ENCODE results near the gene LY6G6D.

The LY6G6D gene

DNA sequence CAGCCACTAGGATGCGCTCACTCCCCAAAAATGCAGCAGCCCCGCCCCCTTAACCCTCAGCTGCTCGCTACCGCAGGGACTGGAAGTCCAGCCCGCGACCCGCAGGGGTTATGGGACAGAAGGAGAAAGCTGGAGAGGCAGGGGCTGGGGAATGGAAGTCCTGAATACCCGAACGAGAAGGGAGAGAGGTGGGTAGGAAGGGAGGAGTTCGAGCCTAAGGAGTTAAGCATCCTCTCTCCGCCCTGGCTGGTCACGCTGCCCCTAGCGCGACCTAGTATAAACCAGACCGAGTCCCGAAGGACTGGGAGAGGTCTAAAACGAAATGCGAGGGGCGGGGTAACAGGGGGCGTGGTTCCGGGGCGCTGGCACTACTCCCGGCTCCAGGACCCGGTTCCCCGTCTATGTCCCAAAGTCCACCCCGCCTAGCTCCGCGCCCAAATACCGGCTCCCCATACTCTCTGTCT, 14.4 kb downstream of the LY6G6D start:
- Histone ChIP-seq H3K4me3 (ENCODE audit: low read length) (peak overlapping the region; percentile 94), H3K9me3 (ENCODE audit: insufficient read depth, low read depth, low read length) (no peaks in the 10 kb centered on the region), H3K27me3 (ENCODE audit: insufficient read depth, low read length) (no peaks in the 10 kb centered on the region), H3K27ac (ENCODE audit: low read depth, low read length) (peak overlapping the region; percentile 84; the same call in 1 of the 2 replicates), H3K9ac (ENCODE audit: low read depth, low read length) (peak overlapping the region; percentile 80), H3K4me1 (ENCODE audit: insufficient read depth, low read length) (peaks cover 14% of the 10 kb centered on the region), H3K36me3 (ENCODE audit: insufficient read depth, low read length) (peaks cover 66% of the 10 kb centered on the region)
- under 1% methylated on average over 29 of the region's 29 CpGs for WGBS

DNA sequence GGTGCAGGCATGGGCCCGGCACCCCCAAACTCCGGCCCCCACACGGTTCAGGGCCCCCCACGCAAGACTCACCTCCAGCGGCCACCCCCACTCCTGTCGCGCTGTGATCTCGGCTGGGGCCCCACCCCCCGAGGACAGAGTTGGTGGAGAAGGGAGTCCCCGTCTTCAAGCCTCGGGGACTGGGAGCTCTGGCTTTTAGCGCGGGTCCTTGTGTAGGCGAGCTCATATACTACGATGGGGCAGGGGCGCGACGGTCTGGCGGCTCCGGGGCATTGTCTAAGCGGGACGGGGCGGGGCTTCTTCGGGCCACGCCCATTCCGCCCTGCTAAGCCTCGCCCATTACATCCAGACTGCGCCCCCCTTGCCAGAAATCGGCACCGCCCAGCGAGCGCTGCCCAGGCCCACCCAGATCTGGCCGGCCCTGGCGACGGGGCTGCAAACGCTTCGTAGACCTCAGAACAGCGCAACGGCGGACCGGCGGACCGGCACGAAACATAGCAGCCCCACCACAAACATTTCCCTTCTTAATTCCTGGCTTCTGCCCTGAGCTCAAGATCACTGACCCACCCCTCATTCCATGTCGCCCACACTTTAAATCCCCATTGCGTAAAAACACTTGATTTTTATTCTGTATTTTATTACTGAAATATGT, 15.0 kb downstream of the LY6G6D start:
- Histone ChIP-seq H3K36me3 (ENCODE audit: insufficient read depth, low read length) (peaks cover 66% of the 10 kb centered on the region), H3K4me1 (ENCODE audit: insufficient read depth, low read length) (peaks cover 14% of the 10 kb centered on the region), H3K9ac (ENCODE audit: low read depth, low read length) (peak overlapping the region; percentile 80), H3K9me3 (ENCODE audit: insufficient read depth, low read depth, low read length) (no peaks in the 10 kb centered on the region), H3K27me3 (ENCODE audit: insufficient read depth, low read length) (no peaks in the 10 kb centered on the region), H3K27ac (ENCODE audit: low read depth, low read length) (peak overlapping the region; percentile 84; the same call in 1 of the 2 replicates), H3K4me3 (ENCODE audit: low read length) (peak overlapping the region; percentile 94)
- under 1% methylated on average over 45 of the region's 46 CpGs for whole genome bisulfite sequencing

DNA sequence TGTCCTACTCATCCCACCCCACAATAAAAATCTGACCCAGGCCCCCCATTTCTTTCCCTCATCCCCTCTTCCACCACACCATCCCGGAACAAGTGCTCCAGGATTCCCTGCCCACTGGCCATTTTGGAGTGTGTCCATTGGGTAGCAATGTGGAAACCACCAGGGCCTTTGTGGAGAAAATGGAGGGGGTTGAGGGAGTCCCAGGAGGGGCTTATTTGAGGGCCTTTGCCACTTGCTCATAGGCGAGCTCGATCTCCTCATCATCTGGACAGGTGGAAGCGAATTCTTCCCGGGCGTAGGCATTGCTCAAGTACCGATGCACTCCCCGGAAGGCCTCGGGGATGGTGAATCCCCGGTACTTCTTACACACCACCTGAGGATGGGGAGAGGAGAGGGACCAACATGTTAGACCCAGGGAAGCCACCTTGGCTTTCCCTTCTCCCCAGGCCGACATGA, 15.5 kb downstream of the LY6G6D start:
- no peaks in the 10 kb centered on the region for H3K27me3 ChIP-seq (ENCODE audit: insufficient read depth, low read length)
- peak overlapping the region; percentile 94 for H3K4me3 ChIP-seq (ENCODE audit: low read length)
- peaks cover 14% of the 10 kb centered on the region for H3K4me1 ChIP-seq (ENCODE audit: insufficient read depth, low read length)
- WGBS = 82% methylated on average over 11 of the region's 11 CpGs
- peaks cover 65% of the 10 kb centered on the region for H3K36me3 ChIP-seq (ENCODE audit: insufficient read depth, low read length)
- peak overlapping the region; percentile 32; the same call in 1 of the 2 replicates for H3K27ac ChIP-seq (ENCODE audit: low read depth, low read length)
- no peaks in the 10 kb centered on the region for H3K9me3 ChIP-seq (ENCODE audit: insufficient read depth, low read depth, low read length)
- H3K9ac ChIP-seq (ENCODE audit: low read depth, low read length) = no peak overlapping the region

DNA sequence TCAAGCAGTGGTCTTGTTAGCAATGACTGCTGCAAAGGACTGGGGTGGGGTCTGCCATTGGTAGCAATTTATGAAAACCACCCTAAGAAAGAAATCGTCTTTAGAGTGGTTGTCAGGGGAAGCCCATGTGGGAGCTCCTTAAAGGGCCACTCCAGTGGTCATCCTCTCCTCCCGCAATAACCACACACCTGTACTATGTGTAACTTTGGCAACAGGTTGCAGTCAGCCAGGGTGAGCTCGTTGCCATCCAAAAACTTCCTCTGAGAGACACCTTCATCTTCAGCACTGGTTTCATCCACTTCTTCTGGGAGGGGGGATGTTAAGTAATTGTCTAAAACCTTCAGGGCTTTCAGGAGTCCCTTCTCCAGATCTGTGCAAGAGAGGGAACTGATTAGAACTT, 16.9 kb downstream of the LY6G6D start:
- Histone ChIP-seq H3K36me3 (ENCODE audit: insufficient read depth, low read length) (peaks cover 52% of the 10 kb centered on the region), H3K9ac (ENCODE audit: low read depth, low read length) (no peak overlapping the region), H3K27ac (ENCODE audit: low read depth, low read length) (no peak overlapping the region), H3K27me3 (ENCODE audit: insufficient read depth, low read length) (no peaks in the 10 kb centered on the region), H3K4me1 (ENCODE audit: insufficient read depth, low read length) (peaks cover 19% of the 10 kb centered on the region), H3K9me3 (ENCODE audit: insufficient read depth, low read depth, low read length) (no peaks in the 10 kb centered on the region), H3K4me3 (ENCODE audit: low read length) (no peak overlapping the region)
- 85% methylated on average over 3 of the region's 3 CpGs for whole genome bisulfite sequencing

DNA sequence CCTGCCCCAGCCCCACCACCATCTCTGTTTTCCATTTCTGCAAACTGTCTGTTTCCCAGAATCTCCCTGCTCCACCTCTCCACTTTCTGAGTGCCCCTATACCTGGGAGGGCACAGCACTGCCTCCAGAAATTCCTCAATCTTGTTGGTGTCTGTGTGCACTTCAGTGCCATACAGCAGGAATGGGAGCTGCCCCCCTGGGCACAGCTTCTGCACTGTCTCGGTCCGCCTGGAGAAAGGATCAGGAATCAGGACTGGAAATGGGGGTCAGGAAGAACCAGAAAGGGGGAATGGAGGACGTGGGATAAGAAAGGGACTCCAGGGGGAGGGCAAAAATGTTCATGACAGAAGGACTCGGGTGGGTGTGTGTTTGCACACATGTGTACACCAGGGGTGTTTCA, 18.6 kb downstream of the LY6G6D start:
- WGBS = 95% methylated on average over 4 of the region's 4 CpGs
- peak overlapping the region; percentile 90; the same call in 1 of the 2 replicates for H3K4me3 ChIP-seq (ENCODE audit: low read length)

DNA sequence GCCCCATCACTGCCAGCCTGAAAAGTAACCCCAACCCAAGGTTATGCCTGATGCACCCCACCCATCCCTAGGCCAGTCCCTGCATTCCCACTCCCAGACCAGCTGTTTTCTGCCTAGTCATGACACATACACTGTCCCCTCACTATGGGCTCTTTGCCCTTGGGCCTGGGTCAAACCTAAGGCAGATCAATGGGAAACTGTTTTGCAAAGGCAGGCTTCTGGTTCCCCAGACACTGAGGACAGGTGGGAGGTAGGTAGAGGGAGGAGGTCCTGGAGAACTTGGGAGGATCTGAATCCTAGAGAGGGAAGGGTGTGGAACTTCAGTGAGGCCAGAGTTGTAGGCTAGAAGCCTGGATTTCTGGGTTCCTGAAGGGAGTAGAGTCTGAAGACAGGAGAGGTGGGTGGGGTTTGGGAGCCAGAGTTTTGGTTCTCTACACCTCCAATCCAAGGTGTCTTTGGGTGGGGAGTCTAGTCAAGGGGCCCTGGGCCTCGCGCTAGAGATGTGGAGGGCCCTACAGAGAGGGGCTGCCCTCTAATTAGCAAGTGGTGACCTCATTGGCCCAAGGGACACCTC, 19.2 kb downstream of the LY6G6D start:
- H3K9ac ChIP-seq (ENCODE audit: low read depth, low read length) = peak overlapping the region; percentile 63; the same call in 1 of the 2 replicates
- no peaks in the 10 kb centered on the region for H3K9me3 ChIP-seq (ENCODE audit: insufficient read depth, low read depth, low read length)
- no peaks in the 10 kb centered on the region for H3K27me3 ChIP-seq (ENCODE audit: insufficient read depth, low read length)
- H3K27ac ChIP-seq (ENCODE audit: low read depth, low read length) = peak overlapping the region; percentile 46
- H3K4me3 ChIP-seq (ENCODE audit: low read length) = peak overlapping the region; percentile 90
- 0% methylated on average over 2 of the region's 2 CpGs for WGBS
- H3K4me1 ChIP-seq (ENCODE audit: insufficient read depth, low read length) = peaks cover 36% of the 10 kb centered on the region
- peaks cover 38% of the 10 kb centered on the region for H3K36me3 ChIP-seq (ENCODE audit: insufficient read depth, low read length)

More for the DNA sequence above, 18.6 kb downstream of the LY6G6D start:
- Histone ChIP-seq H3K9me3 (ENCODE audit: insufficient read depth, low read depth, low read length) (no peaks in the 10 kb centered on the region), H3K27ac (ENCODE audit: low read depth, low read length) (no peak overlapping the region), H3K9ac (ENCODE audit: low read depth, low read length) (no peak overlapping the region), H3K4me1 (ENCODE audit: insufficient read depth, low read length) (peaks cover 34% of the 10 kb centered on the region), H3K36me3 (ENCODE audit: insufficient read depth, low read length) (peaks cover 38% of the 10 kb centered on the region), H3K27me3 (ENCODE audit: insufficient read depth, low read length) (no peaks in the 10 kb centered on the region)

DNA sequence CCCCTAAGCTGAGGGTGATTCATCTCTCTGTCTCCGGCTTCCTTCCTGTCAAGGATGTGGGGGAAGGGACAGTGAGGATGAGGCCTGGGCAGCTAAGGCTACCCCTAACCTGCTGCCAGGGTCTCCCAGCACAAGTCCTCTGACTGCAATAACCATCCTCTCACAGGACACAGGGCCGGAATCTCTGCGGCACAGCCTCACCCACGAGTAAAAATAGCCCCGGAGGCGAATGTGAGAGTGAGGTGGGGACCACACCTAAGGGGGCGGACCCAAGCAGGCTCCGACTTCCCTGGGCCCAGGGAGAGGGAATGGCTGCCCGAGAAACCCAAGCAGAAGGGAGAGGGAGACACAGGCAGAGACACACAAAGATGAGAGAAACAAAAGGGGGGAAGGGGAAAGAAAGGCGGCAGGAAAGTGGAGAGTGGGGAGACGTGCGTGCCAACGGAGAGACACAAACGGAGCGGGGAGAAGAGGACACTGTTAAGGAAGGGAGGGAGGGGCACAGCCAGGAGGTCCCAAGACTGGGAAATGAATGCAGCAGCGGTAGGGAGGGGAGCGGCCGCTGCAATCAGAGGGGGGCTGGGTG, 19.8 kb downstream of the LY6G6D start:
- Histone ChIP-seq H3K9me3 (ENCODE audit: insufficient read depth, low read depth, low read length) (no peaks in the 10 kb centered on the region), H3K4me1 (ENCODE audit: insufficient read depth, low read length) (peaks cover 37% of the 10 kb centered on the region), H3K9ac (ENCODE audit: low read depth, low read length) (peak overlapping the region; percentile 76), H3K4me3 (ENCODE audit: low read length) (peak overlapping the region; percentile 90), H3K27ac (ENCODE audit: low read depth, low read length) (peak overlapping the region; percentile 80), H3K27me3 (ENCODE audit: insufficient read depth, low read length) (no peaks in the 10 kb centered on the region), H3K36me3 (ENCODE audit: insufficient read depth, low read length) (peaks cover 38% of the 10 kb centered on the region)
- 2% methylated on average over 18 of the region's 18 CpGs for WGBS

DNA sequence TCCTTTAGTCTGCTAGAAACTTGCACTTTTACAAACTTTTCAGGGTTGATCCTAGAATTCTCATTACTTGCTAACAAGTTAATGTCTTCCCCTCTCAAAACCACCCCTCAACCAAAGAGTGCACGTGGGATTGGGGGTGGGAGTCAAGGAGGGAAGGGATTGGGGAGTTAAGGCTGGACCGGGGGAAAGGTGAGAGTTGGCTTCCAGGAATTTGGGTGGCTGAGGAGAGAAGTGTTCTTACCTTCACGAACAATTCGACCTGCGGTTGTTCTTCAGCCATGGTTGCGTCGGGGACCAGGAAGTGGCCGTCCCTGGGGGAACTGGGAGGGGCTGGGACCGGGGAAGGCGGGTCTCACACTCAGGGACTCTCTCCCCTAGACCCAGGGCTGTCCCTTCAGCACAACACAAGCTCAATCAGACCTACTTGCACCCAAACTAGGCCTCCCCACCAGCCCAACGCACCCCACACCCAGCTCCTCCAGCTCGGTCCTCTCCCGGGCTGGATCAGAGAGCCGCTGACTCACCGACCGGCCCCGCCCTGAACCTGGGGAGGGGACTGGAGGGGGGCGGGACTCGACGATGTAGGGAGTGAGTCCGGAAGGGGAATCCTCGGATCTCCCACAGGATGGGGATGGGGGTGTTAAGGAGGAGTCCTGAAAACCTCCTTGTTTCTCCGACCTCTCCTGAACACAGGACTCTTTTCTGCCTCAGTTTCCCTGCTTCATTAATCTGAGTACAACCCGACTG, 21.0 kb downstream of the LY6G6D start, which contains the start of gene CLIC1:
Gene CLIC1, minus strand, starts transcription at position 510 of the 747 bp plus-strand sequence. Its CDS starts 230 bp downstream, at position 280.
- Histone ChIP-seq H3K4me3 (ENCODE audit: low read length) (peak within 1 kb of the TSS; percentile 90), H3K36me3 (ENCODE audit: insufficient read depth, low read length) (peaks cover 30% of the 10 kb centered on the region), H3K9me3 (ENCODE audit: insufficient read depth, low read depth, low read length) (no peaks in the 10 kb centered on the region), H3K27me3 (ENCODE audit: insufficient read depth, low read length) (no peaks in the 10 kb centered on the region), H3K4me1 (ENCODE audit: insufficient read depth, low read length) (peaks cover 38% of the 10 kb centered on the region), H3K9ac (ENCODE audit: low read depth, low read length) (peak within 1 kb of the TSS; percentile 76), H3K27ac (ENCODE audit: low read depth, low read length) (peak within 1 kb of the TSS; percentile 83)
- WGBS = under 1% methylated on average over 23 of the region's 24 CpGs

DNA sequence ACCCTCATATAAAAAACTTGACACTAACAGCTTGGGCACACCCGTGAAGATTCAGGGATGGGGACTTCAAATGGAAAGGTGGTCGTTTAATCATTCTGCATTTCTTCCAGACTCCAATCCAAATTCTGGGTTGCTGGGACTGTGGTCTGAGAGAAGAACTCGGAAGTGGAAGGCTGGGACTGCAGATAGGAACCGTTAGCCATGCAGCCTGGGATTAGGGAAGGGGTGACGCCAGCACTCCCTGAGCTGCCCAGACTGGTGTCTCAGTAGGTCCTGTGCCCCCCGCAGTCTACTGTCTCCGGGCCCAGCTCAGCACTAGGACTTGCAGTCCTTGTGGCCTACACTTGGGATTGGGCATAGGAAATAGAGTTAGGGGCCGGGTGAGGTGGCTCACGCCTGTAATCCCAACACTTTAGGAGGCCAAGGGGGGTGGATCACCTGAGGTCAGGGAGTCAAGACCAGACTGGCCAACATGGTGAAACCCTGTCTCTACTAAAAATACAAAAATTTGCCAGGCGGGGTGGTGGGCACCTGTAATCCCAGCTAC, 21.7 kb downstream of the LY6G6D start:
- 33% methylated on average over 10 of the region's 10 CpGs for WGBS
- no peaks in the 10 kb centered on the region for H3K27me3 ChIP-seq (ENCODE audit: insufficient read depth, low read length)
- peaks cover 38% of the 10 kb centered on the region for H3K4me1 ChIP-seq (ENCODE audit: insufficient read depth, low read length)
- H3K27ac ChIP-seq (ENCODE audit: low read depth, low read length) = peak overlapping the region; percentile 83; the same call in 1 of the 2 replicates
- peak overlapping the region; percentile 90 for H3K4me3 ChIP-seq (ENCODE audit: low read length)
- H3K9me3 ChIP-seq (ENCODE audit: insufficient read depth, low read depth, low read length) = no peaks in the 10 kb centered on the region
- peaks cover 30% of the 10 kb centered on the region for H3K36me3 ChIP-seq (ENCODE audit: insufficient read depth, low read length)
- peak overlapping the region; percentile 76; the same call in 1 of the 2 replicates for H3K9ac ChIP-seq (ENCODE audit: low read depth, low read length)

DNA sequence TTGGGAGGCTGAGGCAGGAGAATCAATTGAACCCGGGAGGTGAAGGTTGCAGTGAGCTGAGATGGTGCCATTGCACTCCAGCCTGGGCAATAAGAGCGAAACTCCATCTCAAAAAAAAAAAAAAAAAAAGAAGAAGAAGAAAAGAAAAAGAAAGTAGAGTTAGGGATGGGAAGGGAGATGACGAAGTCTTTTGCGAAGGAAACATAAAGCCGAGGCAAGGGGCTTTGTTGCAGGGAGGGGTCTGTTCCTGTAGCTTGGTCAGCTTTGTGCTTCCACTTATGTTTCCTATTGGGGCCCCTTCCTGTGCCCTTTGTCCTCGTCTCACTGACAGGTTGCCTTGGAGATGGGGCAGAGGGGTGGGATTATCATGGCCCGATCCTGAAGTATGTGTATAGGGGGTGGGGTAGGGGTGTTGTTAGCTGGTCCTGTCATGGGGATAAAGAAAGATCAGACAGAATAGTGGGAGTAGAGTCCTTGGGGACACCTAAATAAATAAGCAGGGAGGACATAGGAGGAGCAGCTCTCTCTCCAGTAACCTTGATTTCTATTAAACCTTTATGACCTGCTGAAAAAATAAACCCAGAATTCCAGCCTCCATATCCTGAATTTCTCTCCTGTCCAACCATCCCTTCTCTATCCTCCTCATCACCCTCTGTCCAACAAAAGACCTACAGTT, 22.3 kb downstream of the LY6G6D start:
- H3K4me1 ChIP-seq (ENCODE audit: insufficient read depth, low read length) = peaks cover 38% of the 10 kb centered on the region
- H3K9ac ChIP-seq (ENCODE audit: low read depth, low read length) = peak overlapping the region; percentile 3; the same call in 1 of the 2 replicates
- H3K9me3 ChIP-seq (ENCODE audit: insufficient read depth, low read depth, low read length) = no peaks in the 10 kb centered on the region
- peaks cover 30% of the 10 kb centered on the region for H3K36me3 ChIP-seq (ENCODE audit: insufficient read depth, low read length)
- H3K27me3 ChIP-seq (ENCODE audit: insufficient read depth, low read length) = no peaks in the 10 kb centered on the region
- H3K27ac ChIP-seq (ENCODE audit: low read depth, low read length) = peak overlapping the region; percentile 70
- WGBS = 38% methylated on average over 6 of the region's 7 CpGs
- peak overlapping the region; percentile 11; the same call in 1 of the 2 replicates for H3K4me3 ChIP-seq (ENCODE audit: low read length)
